Dedifferentiated amniotic fluid mesenchymal stem cell (primary cell): ENCODE data around the gene PCGF6.
A peak's percentile ranks its signal among the peaks of the same experiment; 100 is the strongest.
"Not testable (repeated sequence)": the region's sequence is repeated elsewhere in the genome, so short reads cannot be mapped to it uniquely, and the experiment has no call there.

ENCODE experiments used
- DNase-seq: peaks from one replicate; pipeline ENCODE4 v3.0.0-alpha.2; 2016; ENCODE audit errors: extremely low spot score

The PCGF6 gene

GRCh38 chr10:103316087-103316486 lies 34.9 kb downstream of the PCGF6 start:
- DNase-seq = no peak

DNA sequence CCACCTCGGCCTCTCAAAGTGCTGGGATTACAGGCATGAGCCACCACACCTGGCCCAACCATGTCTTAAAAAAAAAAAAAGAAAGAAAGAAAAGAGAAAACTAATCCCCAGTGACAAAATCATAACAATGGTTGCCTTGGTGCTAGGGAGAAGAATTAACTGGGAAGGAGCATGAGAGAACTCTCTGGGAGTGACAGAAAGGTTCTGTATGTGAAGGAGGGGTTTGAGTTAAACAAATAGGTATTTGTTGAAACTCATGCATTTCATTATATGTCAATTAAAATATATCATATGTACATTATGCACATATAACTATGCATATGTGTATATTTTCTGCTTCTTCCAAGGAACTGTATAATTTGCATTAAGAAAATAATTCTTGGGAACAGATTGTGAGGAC lies 40.7 kb downstream of the PCGF6 start:
- DNase-seq = no peak

DNA sequence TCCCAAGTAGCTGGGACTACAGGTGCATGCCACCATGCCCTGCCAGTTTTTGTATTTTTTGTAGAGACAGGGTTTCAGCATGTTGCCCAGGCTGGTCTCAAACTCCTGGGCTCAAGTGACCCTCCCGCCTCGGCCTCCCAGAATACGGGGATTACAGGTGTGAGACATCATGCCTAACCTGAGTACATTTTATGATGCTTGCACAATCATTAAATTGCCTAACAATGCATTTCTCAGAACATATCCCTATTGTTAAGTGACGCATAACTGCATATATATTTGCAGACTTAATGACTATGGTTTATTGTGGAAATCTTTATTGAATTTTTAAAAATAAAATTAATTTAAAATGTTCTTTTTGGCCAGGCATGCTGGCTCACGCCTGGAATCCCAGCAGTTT lies 43.3 kb downstream of the PCGF6 start:
- DNase-seq = no peak

- DNase-seq = peak; percentile 88
These were observed 55.4 kb downstream of the PCGF6 start for GRCh38 chr10:103295374-103296015.

- DNase-seq = no peak
These were observed 59.4 kb downstream of the PCGF6 start for GRCh38 chr10:103291588-103291987.

DNA sequence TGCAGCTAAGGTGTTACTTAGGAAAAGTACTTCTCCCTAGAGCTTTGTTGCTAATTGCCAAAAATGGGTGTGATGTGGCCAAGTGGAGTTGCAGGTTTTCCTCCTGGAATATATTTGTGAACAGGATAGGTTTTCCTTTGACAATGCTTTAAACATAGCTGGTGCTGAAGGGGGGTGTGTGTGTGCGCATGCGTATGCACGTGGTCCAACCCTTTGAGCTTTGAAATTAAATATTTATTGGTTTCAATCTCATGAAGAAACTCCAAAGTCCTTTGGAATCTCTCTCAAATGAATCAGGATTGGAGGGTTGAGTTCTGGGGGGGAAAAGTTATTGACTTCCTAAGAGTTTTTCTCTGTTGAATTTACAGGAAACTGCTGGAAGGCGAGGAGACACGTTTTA lies 62.9 kb downstream of the PCGF6 start:
- no peak for DNase-seq

- no peak for DNase-seq
These were observed 66.8 kb downstream of the PCGF6 start for GRCh38 chr10:103284170-103284569.

GRCh38 chr10:103282961-103283360 lies 68.0 kb downstream of the PCGF6 start:
- no peak for DNase-seq

DNA sequence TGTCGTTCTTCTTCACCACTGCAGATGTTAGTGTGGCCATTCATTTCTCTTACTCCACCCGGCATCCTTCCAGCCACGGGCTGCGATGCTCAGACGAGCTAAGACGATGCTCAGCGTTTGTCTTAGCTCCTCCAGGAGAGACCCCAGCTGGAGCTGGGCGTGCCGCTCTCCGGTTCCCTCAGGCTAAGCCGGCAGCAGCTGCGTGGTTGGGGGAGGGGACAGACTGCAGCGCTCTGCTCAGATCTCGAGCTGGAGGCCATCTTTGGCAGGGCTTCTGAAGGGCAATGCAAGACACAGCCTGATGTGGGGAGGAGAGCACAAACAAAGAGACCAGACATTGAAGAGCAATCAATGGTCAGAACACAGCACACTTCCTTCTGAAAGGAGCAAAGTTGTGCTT lies 69.2 kb downstream of the PCGF6 start:
- DNase-seq = no peak

DNA sequence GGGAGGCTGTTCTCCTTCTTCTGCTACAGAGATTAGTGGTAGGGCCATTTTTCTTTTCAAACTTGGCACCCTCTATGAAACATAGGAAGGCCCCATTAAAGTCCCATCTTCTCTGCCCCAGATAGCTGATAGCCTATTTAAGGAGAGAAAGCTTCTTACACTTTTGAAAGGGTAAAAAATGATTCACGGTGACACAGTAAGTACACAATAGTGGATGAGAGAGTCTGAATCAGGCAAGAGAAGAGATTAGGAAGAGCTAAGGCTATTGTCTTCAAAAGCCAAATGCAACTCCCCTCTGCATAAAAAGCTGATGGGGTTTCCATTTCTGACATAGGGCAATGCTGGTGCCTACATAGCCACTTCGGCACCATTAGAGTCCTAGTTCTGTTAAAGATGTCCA lies 70.4 kb downstream of the PCGF6 start:
- no peak for DNase-seq

DNA sequence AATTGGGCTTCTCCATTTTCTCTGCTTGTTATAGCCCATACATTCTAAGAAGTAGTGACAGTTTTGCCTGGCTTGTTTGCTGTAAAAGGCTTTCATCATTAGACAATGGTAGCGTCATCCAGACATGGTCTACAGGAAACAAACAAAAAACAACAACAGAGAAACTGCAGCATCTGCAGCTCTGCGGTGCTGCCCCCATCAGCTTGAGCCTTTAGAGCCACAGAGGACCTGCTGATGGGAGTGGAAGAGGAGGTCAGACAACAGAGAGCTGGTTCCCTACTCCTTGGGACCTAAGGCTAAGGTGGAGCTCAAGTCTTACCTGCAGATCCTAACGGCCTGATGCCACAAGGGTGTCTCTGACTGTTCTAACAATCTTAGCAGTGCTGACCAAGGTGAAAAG lies 70.9 kb downstream of the PCGF6 start:
- DNase-seq = no peak

DNA sequence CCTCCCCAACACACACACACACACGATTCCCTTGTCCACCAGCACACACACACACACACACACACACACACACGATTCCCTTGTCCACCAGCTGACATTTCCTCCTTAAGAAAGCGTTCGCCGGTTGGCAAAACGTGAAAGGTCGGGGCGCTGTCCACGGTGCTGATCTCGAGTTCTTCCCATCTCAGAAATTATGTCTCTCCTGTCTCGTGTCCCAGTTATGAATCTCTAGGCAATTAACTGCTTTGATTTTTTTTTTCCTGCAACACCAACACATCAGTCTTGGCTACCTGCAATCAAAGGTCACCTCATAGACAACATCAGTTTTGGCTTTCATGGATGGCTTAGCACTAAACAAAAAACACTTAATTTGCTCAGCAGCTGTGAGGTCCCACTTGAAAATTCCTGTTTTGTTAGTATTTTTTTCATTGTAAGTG lies 72.1 kb downstream of the PCGF6 start:
- DNase-seq = peak; percentile 44

DNA sequence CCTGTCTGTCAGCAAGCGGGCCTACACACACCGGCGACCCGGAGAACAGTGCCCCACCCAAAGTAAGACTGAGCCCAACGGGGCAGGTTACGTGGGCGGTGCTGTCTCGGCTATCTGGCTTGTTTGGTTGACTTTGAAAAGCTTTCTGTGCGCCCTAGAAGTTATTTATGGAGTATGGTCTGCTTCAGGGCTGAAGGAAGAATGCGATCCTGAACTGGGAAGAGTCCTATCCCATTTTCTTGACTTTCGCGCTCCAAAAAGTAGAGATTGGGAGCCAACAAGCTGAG lies 72.5 kb downstream of the PCGF6 start:
- DNase-seq = no peak

GRCh38 chr10:103277713-103278536 lies 73.0 kb downstream of the PCGF6 start:
- no peak for DNase-seq

GRCh38 chr10:103276896-103277712 lies 73.8 kb downstream of the PCGF6 start, which contains the start of gene INA:
INA (plus strand) TSS chr10:103277138; CDS start chr10:103277212, 74 bp downstream.
- DNase-seq = peak; percentile 16

- DNase-seq = no peak
These were observed 74.6 kb downstream of the PCGF6 start for GRCh38 chr10:103276251-103276895.

GRCh38 chr10:103273041-103273441 lies 77.9 kb downstream of the PCGF6 start:
- DNase-seq = peak; percentile 97

GRCh38 chr10:103265717-103266329 lies 85.1 kb downstream of the PCGF6 start:
- DNase-seq = peak; percentile 71

DNA sequence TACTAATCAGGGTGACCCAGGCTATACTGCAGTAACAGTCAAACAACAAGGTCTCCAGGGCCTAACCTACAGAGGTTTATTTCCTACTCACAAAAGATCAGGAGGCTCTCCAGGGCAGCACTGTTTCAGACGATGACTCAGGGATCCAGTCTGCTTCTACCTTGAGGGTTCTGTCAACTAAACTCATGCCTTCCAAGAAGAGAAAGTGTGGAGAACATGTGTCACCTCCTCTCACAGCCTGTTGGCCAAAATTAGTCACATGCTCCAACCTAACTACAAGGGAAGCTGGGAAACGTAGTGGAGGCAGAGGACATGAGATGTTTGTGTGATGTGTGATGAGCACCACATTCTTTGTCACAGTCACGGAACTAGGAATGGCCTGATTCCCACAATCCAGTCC lies 88.7 kb downstream of the PCGF6 start:
- DNase-seq = no peak

- no peak for DNase-seq
These were observed 91.0 kb downstream of the PCGF6 start for GRCh38 chr10:103259989-103260388.

DNA sequence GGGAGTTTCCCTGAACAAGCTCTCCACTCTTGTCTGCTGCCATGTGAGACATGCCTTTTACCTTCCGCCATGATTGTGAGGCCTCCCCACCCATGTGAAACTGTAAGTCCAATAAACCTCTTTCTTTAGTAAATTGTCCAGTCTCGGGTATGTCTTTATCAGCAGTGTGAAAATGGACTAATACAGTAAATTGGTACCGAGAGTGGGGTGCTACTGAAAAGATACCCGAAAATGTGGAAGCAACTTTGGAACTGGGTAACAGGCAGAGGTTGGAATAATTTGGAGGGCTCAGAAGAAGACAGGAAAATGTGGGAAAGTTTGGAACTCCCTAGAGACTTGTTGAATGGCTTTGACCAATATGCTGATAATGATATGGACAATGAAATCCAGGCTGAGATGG lies 92.0 kb downstream of the PCGF6 start:
- DNase-seq = not testable (repeated sequence)

DNA sequence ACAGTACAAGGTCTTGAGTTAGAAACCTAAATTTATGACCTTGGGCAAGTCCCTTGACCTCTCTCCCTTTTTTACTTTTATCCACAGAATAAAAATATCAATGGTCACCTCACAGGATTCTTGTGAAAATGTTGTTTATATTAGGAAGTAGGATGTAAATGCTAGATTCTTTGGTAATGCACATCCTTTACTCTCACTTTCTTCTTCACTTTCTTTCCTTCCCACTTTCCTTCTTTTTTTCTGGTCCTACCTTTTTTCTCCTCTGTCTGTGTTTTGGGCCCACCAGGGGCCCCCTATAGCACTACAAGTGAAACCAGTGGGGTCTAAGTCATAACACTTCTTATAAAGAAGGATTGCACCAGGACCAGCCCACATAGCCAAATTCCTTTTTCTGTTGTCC lies 93.1 kb downstream of the PCGF6 start:
- no peak for DNase-seq
